Transverse colon (tissue), 4 donors: ENCODE measurements around the gene SLC19A1.

Experiments used
- POLR2AphosphoS5 ChIP-seq, 3 donors: sonication (generic); formaldehyde crosslinking; IDR thresholded peaks; one replicate each; pipeline ENCODE4 v1.6.1; 2016; ENCODE audit warnings: antibody characterized with exemption in 3 of 3
- TF ChIP-seq, protein P1 (sequence below), 5 experiments: fragments of 200-600 bp in 3 of 5; fragments of 450-650 bp in 2 of 5; sonication (generic) in 3 of 5; IDR thresholded peaks; 1 replicate in 2 of 5; 2 replicates in 3 of 5; pipeline ENCODE4 v1.5.1; 2016 to 2017; ENCODE audit warnings: antibody characterized with exemption in 5 of 5, inconsistent platforms in 3 of 5, mild to moderate bottlenecking in 2 of 5, moderate library complexity in 1 of 5

DNA sequence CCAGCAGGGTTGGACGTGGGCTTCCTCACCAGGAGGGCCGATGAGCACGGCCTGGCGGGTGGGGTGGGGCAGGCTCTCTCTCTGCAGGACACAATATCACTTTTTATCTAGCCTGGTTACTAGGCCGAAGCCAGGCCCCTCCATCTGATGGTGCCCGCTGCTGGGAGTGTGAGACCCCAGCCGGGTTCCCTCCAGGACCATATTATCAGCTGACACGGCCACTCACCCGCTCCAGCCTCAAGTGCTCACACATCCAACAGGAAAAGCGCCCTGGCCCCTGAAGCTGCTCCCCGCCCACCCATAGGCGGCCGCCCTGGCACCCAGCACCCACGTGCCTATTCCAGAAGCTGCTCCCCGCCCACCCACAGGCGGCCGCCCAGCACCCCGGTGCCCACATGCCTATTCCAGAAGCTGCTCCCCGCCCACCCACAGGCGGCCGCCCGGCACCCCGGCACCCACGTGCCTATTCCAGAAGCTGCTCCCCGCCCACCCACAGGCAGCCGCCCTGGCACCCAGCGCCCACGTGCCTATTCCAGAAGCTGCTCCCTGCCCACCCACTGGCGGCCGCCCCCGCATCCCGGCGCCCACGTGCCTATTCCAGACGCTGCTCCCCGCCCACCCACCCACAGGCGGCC lies 5.0 kb downstream of the SLC19A1 start:
- no peak for TF ChIP-seq POLR2AphosphoS5 (IDR thresholded peaks at IDR 0.05)
- TF ChIP-seq, protein P1, sequence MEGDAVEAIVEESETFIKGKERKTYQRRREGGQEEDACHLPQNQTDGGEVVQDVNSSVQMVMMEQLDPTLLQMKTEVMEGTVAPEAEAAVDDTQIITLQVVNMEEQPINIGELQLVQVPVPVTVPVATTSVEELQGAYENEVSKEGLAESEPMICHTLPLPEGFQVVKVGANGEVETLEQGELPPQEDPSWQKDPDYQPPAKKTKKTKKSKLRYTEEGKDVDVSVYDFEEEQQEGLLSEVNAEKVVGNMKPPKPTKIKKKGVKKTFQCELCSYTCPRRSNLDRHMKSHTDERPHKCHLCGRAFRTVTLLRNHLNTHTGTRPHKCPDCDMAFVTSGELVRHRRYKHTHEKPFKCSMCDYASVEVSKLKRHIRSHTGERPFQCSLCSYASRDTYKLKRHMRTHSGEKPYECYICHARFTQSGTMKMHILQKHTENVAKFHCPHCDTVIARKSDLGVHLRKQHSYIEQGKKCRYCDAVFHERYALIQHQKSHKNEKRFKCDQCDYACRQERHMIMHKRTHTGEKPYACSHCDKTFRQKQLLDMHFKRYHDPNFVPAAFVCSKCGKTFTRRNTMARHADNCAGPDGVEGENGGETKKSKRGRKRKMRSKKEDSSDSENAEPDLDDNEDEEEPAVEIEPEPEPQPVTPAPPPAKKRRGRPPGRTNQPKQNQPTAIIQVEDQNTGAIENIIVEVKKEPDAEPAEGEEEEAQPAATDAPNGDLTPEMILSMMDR (IDR thresholded peaks at IDR 0.05) = no peak
